HepG2 (cell line): Measurements from ENCODE around the gene SAAL1. TPM values are rescaled to one million over a fixed set of nuclear protein-coding genes. Genes with fewer than 3 reads are reported as not detected.

Experiments used
- HNRNPL ChIP-seq: fragments of 200-400 bp; formaldehyde crosslinking; IDR thresholded peaks from 2 replicates; pipeline ENCODE4 v1.6.1; 2017; ENCODE audit warnings: mild to moderate bottlenecking, low read depth, low read length
- MIXL1 ChIP-seq: IDR thresholded peaks from 2 replicates; pipeline ENCODE4 v1.6.1; 2016
- RAD21 ChIP-seq: fragments of 450-650 bp; formaldehyde crosslinking; IDR thresholded peaks from 2 replicates; pipeline ENCODE4 v1.5.0; 2020; ENCODE audit warnings: mild to moderate bottlenecking
- RXRB ChIP-seq: IDR thresholded peaks from 2 replicates; pipeline ENCODE4 v1.6.1; 2016; ENCODE audit warnings: borderline replicate concordance, missing genetic modification reagents, missing compliant biosample characterization
- SP4 ChIP-seq: sonication (generic); formaldehyde crosslinking; IDR thresholded peaks from 2 replicates; pipeline ENCODE4 v1.8.1; 2023; ENCODE audit warnings: mild to moderate bottlenecking, missing genetic modification reagents
- ZNF124 ChIP-seq: sonication (generic); formaldehyde crosslinking; IDR thresholded peaks from 2 replicates; pipeline ENCODE4 v1.4.0; 2020; ENCODE audit warnings: missing genetic modification reagents
- ZNF331 ChIP-seq: sonication (generic); formaldehyde crosslinking; IDR thresholded peaks from 2 replicates; pipeline ENCODE4 v1.4.0; 2020; ENCODE audit warnings: missing genetic modification reagents
- ZNF605 ChIP-seq: sonication (generic); formaldehyde crosslinking; IDR thresholded peaks from 2 replicates; pipeline ENCODE4 v1.8.0; 2022; ENCODE audit warnings: mild to moderate bottlenecking, missing genetic modification reagents
- ZNF761 ChIP-seq: sonication (generic); formaldehyde crosslinking; conservative IDR thresholded peaks from 2 replicates; pipeline ENCODE4 v1.4.0; 2020; ENCODE audit warnings: mild to moderate bottlenecking, missing genetic modification reagents
- ZNF788 ChIP-seq: sonication (generic); formaldehyde crosslinking; IDR thresholded peaks from 2 replicates; pipeline ENCODE4 v1.5.0; 2020; ENCODE audit warnings: mild to moderate bottlenecking, missing genetic modification reagents, borderline replicate concordance
- polyA plus RNA-seq, 8 experiments: library from polyadenylated mRNA; depleted of rRNA in 3 of 8; stranded (reverse) in 7 of 8; unstranded in 1 of 8; fragments of >200 nt; fragmentation: Illumina TruSeq in 4 of 8; extraction: Trizol in 4 of 8; gene quantifications; 2 replicates each; pipeline versions ENCODE4 v1.2.1 to v1.2.3, GENCODE V29; 2011 to 2016; ENCODE audit warnings: low read depth in 4 of 8, missing spikeins in 1 of 8, mixed read lengths in 1 of 8; ENCODE audit not compliant: insufficient read depth in 1 of 8
- total RNA-seq, 5 experiments: library from RNA; depleted of rRNA; stranded (reverse); fragments of >200 nt; fragmentation: Illumina TruSeq; extraction: Trizol; gene quantifications; 2 replicates each; pipeline ENCODE4 v1.2.3, GENCODE V29; 2016; ENCODE audit warnings: low read depth in 1 of 5
- TF ChIP-seq, protein P1 (sequence below): sonication (generic); formaldehyde crosslinking; IDR thresholded peaks from 2 replicates; pipeline ENCODE4 v1.4.0; 2020; ENCODE audit warnings: missing genetic modification reagents, borderline replicate concordance
- TF ChIP-seq, protein P2 (sequence below): sonication (generic); formaldehyde crosslinking; IDR thresholded peaks from 2 replicates; pipeline ENCODE4 v1.4.0; 2020; ENCODE audit warnings: missing genetic modification reagents
- TF ChIP-seq, protein P3 (sequence below): sonication (generic); formaldehyde crosslinking; IDR thresholded peaks from 2 replicates; pipeline ENCODE4 v1.9.0; 2021; ENCODE audit warnings: missing genetic modification reagents, borderline replicate concordance
- TF ChIP-seq, protein P4 (sequence below): IDR thresholded peaks from 2 replicates; pipeline ENCODE4 v1.6.1; 2016; ENCODE audit warnings: missing compliant biosample characterization, missing genetic modification reagents, borderline replicate concordance
- TF ChIP-seq, protein P5 (sequence below): sonication (generic); formaldehyde crosslinking; conservative IDR thresholded peaks from 2 replicates; pipeline ENCODE4 v1.8.0; 2022; ENCODE audit warnings: mild to moderate bottlenecking, moderate library complexity, missing genetic modification reagents
- TF ChIP-seq, protein P6 (sequence below): sonication (generic); formaldehyde crosslinking; IDR thresholded peaks from 2 replicates; pipeline ENCODE4 v1.4.0; 2020; ENCODE audit warnings: mild to moderate bottlenecking, missing genetic modification reagents

SAAL1 gene
- total and polyA plus RNA-seq, 2 of the 13 experiments (the other 11 are each of a cell fraction or from before 2014, with no cell fraction given) = 16.5 to 46.0 TPM

DNA sequence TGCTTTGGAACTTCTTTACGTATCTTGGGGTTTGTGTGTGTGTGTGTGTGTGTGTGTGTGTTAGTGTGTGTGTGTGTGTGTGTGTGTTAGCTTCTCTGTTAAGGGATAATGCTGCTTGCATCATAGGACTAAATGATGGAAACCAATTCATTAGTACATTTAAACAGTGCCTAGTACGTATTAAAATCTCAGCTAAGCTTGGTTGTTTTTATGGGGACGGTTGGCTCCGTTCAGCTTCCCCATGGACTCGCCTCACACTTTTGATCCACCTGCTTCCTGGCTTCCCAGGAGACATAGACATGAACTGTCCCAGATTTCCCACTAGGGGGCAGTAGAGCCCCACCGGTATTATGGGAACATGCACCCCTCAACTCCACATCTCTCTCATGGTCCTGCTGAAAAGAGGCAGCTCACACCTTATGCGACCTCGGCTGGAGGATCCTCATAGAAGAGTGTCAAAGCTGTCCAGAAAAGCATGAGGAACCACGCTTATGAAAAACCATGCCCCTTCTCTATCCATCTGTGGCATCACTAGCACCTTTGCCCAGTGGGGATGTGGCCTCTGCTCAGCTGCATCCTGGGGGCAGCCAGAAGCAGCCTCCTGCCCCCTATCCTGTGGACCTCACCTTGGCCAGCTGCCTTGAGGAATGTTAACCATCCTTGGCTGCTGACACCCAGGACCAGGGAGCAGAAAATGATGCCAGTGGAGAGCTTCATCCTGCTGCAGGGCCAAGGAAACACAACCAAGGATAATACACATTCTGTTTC is 9.7 kb upstream of the SAAL1 start (continued):
- TF ChIP-seq, protein P1, sequence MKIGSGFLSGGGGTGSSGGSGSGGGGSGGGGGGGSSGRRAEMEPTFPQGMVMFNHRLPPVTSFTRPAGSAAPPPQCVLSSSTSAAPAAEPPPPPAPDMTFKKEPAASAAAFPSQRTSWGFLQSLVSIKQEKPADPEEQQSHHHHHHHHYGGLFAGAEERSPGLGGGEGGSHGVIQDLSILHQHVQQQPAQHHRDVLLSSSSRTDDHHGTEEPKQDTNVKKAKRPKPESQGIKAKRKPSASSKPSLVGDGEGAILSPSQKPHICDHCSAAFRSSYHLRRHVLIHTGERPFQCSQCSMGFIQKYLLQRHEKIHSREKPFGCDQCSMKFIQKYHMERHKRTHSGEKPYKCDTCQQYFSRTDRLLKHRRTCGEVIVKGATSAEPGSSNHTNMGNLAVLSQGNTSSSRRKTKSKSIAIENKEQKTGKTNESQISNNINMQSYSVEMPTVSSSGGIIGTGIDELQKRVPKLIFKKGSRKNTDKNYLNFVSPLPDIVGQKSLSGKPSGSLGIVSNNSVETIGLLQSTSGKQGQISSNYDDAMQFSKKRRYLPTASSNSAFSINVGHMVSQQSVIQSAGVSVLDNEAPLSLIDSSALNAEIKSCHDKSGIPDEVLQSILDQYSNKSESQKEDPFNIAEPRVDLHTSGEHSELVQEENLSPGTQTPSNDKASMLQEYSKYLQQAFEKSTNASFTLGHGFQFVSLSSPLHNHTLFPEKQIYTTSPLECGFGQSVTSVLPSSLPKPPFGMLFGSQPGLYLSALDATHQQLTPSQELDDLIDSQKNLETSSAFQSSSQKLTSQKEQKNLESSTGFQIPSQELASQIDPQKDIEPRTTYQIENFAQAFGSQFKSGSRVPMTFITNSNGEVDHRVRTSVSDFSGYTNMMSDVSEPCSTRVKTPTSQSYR (CRISPR knock-in tag) = no peak
- peak; percentile 92 for TF ChIP-seq RAD21 (CRISPR knock-in tag)
- TF ChIP-seq, protein P2, sequence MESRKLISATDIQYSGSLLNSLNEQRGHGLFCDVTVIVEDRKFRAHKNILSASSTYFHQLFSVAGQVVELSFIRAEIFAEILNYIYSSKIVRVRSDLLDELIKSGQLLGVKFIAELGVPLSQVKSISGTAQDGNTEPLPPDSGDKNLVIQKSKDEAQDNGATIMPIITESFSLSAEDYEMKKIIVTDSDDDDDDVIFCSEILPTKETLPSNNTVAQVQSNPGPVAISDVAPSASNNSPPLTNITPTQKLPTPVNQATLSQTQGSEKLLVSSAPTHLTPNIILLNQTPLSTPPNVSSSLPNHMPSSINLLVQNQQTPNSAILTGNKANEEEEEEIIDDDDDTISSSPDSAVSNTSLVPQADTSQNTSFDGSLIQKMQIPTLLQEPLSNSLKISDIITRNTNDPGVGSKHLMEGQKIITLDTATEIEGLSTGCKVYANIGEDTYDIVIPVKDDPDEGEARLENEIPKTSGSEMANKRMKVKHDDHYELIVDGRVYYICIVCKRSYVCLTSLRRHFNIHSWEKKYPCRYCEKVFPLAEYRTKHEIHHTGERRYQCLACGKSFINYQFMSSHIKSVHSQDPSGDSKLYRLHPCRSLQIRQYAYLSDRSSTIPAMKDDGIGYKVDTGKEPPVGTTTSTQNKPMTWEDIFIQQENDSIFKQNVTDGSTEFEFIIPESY (CRISPR knock-in tag) = 0 out of 2 replicates have a peak, but pooled peaks have one; percentile 25
- TF ChIP-seq HNRNPL = no peak
- TF ChIP-seq, protein P3, sequence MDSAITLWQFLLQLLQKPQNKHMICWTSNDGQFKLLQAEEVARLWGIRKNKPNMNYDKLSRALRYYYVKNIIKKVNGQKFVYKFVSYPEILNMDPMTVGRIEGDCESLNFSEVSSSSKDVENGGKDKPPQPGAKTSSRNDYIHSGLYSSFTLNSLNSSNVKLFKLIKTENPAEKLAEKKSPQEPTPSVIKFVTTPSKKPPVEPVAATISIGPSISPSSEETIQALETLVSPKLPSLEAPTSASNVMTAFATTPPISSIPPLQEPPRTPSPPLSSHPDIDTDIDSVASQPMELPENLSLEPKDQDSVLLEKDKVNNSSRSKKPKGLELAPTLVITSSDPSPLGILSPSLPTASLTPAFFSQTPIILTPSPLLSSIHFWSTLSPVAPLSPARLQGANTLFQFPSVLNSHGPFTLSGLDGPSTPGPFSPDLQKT (CRISPR knock-in tag) = no peak
- peak; percentile 43; the same call in 1 of the 2 replicates for TF ChIP-seq RXRB
- TF ChIP-seq, protein P4, sequence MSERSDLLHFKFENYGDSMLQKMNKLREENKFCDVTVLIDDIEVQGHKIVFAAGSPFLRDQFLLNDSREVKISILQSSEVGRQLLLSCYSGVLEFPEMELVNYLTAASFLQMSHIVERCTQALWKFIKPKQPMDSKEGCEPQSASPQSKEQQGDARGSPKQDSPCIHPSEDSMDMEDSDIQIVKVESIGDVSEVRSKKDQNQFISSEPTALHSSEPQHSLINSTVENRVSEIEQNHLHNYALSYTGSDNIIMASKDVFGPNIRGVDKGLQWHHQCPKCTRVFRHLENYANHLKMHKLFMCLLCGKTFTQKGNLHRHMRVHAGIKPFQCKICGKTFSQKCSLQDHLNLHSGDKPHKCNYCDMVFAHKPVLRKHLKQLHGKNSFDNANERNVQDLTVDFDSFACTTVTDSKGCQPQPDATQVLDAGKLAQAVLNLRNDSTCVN (CRISPR knock-in tag) = no peak
- 0 out of 2 replicates have a peak, but pooled peaks have one; percentile 36 for TF ChIP-seq ZNF761 (CRISPR knock-in tag)
- TF ChIP-seq ZNF331 (CRISPR knock-in tag) = peak; percentile 51; the same call in 1 of the 2 replicates
- TF ChIP-seq, protein P5, sequence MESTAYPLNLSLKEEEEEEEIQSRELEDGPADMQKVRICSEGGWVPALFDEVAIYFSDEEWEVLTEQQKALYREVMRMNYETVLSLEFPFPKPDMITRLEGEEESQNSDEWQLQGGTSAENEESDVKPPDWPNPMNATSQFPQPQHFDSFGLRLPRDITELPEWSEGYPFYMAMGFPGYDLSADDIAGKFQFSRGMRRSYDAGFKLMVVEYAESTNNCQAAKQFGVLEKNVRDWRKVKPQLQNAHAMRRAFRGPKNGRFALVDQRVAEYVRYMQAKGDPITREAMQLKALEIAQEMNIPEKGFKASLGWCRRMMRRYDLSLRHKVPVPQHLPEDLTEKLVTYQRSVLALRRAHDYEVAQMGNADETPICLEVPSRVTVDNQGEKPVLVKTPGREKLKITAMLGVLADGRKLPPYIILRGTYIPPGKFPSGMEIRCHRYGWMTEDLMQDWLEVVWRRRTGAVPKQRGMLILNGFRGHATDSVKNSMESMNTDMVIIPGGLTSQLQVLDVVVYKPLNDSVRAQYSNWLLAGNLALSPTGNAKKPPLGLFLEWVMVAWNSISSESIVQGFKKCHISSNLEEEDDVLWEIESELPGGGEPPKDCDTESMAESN (CRISPR knock-in tag) = no peak
- TF ChIP-seq ZNF788 (CRISPR knock-in tag) = peak; percentile 55; the same call in 1 of the 2 replicates
- TF ChIP-seq, protein P6, sequence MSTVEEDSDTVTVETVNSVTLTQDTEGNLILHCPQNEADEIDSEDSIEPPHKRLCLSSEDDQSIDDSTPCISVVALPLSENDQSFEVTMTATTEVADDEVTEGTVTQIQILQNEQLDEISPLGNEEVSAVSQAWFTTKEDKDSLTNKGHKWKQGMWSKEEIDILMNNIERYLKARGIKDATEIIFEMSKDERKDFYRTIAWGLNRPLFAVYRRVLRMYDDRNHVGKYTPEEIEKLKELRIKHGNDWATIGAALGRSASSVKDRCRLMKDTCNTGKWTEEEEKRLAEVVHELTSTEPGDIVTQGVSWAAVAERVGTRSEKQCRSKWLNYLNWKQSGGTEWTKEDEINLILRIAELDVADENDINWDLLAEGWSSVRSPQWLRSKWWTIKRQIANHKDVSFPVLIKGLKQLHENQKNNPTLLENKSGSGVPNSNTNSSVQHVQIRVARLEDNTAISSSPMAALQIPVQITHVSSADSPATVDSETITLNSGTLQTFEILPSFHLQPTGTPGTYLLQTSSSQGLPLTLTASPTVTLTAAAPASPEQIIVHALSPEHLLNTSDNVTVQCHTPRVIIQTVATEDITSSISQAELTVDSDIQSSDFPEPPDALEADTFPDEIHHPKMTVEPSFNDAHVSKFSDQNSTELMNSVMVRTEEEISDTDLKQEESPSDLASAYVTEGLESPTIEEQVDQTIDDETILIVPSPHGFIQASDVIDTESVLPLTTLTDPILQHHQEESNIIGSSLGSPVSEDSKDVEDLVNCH (CRISPR knock-in tag) = no peak
- TF ChIP-seq SP4 (CRISPR knock-in tag) = no peak
- no peak for TF ChIP-seq ZNF605 (CRISPR knock-in tag)
- 0 out of 2 replicates have a peak, but pooled peaks have one; percentile 20 for TF ChIP-seq MIXL1 (CRISPR knock-in tag)
- 0 out of 2 replicates have a peak, but pooled peaks have one; percentile 60 for TF ChIP-seq ZNF124 (CRISPR knock-in tag)
